Measurements from ENCODE around the gene ZDHHC12. TPM values are rescaled to one million over a fixed set of nuclear protein-coding genes. Genes with fewer than 3 reads are reported as not detected.
"Not testable (repeated sequence)": the region's sequence is repeated elsewhere in the genome, so short reads cannot be mapped to it uniquely, and the experiment has no call there.

The ZDHHC12 gene
- total RNA-seq, 2 donors from 2014 or later = 50.5 to 59.6 TPM

DNA sequence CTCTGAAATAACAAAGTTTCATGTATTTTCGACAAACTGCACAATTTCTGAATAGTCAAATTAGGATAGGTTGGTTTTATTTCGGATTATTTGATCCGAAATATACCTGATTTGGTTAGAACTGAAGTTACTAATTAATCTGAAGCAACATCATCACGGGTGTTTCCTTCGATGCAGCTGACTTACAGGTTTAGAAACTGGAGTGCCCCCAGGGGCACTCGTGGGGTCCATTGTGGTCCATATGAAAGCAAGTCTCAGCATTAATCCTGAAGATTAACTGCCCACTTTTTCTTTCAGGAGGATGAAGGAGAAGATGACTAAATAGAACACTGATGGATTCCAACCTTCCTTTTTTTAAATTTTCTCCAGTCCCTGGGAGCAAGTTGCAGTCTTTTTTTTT is 29.6 kb downstream of the ZDHHC12 start:
- Histone ChIP-seq H3K4me1 (ENCODE audit: control insufficient read depth, insufficient read depth, low read length) (no peaks in the 10 kb centered on the region), H3K4me3 (ENCODE audit: low read length) (no peak overlapping the region), H3K27ac (ENCODE audit: low read depth, low read length) (no peak overlapping the region), H3K27me3 (ENCODE audit: control insufficient read depth, insufficient read depth, low read length, poor library complexity, severe bottlenecking) (no peaks in the 10 kb centered on the region), H3K36me3 (ENCODE audit: control insufficient read depth, insufficient read depth, low read length) (peaks cover 73% of the 10 kb centered on the region), H3K9ac (ENCODE audit: extremely low read depth, low read length, poor library complexity, severe bottlenecking) (no peak overlapping the region), H3K9me3 (ENCODE audit: control insufficient read depth, low read length) (no peaks in the 10 kb centered on the region)
- DNase-seq = no peak
- no peak overlapping the region for H3K4me3 Mint-ChIP-seq
- 93 to 100% methylated on average over 6 of the region's 6 CpGs for WGBS, 2 experiments (ENCODE audit: insufficient coverage in 1 of 2, insufficient read length in 1 of 2)
- H3K4me1 Mint-ChIP-seq = peaks cover 14% of the 10 kb centered on the region
- H3K27me3 Mint-ChIP-seq (ENCODE audit: insufficient read depth) = no peaks in the 10 kb centered on the region
- H3K36me3 Mint-ChIP-seq (ENCODE audit: low read depth) = peaks cover 67% of the 10 kb centered on the region
- H3K9me3 Mint-ChIP-seq = no peaks in the 10 kb centered on the region
- TF ChIP-seq, protein P1, sequence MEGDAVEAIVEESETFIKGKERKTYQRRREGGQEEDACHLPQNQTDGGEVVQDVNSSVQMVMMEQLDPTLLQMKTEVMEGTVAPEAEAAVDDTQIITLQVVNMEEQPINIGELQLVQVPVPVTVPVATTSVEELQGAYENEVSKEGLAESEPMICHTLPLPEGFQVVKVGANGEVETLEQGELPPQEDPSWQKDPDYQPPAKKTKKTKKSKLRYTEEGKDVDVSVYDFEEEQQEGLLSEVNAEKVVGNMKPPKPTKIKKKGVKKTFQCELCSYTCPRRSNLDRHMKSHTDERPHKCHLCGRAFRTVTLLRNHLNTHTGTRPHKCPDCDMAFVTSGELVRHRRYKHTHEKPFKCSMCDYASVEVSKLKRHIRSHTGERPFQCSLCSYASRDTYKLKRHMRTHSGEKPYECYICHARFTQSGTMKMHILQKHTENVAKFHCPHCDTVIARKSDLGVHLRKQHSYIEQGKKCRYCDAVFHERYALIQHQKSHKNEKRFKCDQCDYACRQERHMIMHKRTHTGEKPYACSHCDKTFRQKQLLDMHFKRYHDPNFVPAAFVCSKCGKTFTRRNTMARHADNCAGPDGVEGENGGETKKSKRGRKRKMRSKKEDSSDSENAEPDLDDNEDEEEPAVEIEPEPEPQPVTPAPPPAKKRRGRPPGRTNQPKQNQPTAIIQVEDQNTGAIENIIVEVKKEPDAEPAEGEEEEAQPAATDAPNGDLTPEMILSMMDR (conservative IDR thresholded peaks at IDR 0.05) = no peak
- no peak overlapping the region for H3K27ac Mint-ChIP-seq

DNA sequence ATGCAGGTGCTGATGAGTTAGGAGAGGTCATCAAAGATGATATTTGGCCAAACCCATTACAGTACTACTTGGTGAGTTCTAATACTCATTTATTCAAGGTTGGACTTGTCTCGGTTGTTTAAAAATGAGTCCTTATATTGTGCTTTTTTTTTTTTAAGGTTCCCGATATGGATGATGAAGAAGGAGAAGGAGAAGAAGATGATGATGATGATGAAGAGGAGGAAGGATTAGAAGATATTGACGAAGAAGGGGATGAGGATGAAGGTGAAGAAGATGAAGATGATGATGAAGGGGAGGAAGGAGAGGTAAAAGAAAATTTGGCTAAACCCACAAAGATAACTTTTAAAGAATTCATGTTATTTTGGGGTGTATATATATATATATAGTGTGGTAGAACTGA is 30.2 kb downstream of the ZDHHC12 start:
- H3K27me3 ChIP-seq (ENCODE audit: control insufficient read depth, insufficient read depth, low read length, poor library complexity, severe bottlenecking); H3K9ac ChIP-seq (ENCODE audit: extremely low read depth, low read length, poor library complexity, severe bottlenecking); H3K9me3 ChIP-seq (ENCODE audit: control insufficient read depth, low read length); H3K4me3 ChIP-seq (ENCODE audit: low read length); H3K4me1 ChIP-seq (ENCODE audit: control insufficient read depth, insufficient read depth, low read length); H3K27ac ChIP-seq (ENCODE audit: low read depth, low read length); DNase-seq; H3K4me3 Mint-ChIP-seq; H3K9me3 Mint-ChIP-seq; H3K27me3 Mint-ChIP-seq (ENCODE audit: insufficient read depth): not testable (repeated sequence)
- peak overlapping the region; percentile 6 for H3K27ac Mint-ChIP-seq
- H3K36me3 Mint-ChIP-seq (ENCODE audit: low read depth) = peaks cover 67% of the 10 kb centered on the region
- peaks cover 14% of the 10 kb centered on the region for H3K4me1 Mint-ChIP-seq
- WGBS, 2 experiments (ENCODE audit: insufficient coverage in 1 of 2, insufficient read length in 1 of 2) = 92 to 98% methylated on average over 3 of the region's 3 CpGs
- peaks cover 73% of the 10 kb centered on the region for H3K36me3 ChIP-seq (ENCODE audit: control insufficient read depth, insufficient read depth, low read length)

DNA sequence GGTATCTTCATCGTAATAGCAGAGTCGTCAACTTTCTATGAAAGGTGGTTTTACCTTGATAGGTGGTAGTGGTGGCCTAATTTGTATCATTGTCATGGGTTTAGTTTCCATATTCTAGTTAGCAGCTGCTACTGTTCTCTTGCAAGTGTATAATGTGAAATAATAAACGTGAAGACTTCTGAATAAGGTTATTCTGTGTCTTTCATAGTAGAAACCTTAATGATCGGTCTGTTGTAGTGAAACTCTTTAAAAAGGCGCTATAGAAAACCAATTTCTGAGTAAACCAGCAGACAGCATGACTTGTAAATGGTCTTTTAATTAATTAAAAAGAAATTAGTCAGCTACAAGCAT is 33.3 kb downstream of the ZDHHC12 start:
- 8 to 28% methylated on average over 3 to 5 of the region's 5 CpGs for WGBS, 2 experiments (ENCODE audit: insufficient coverage in 1 of 2, insufficient read length in 1 of 2)
- Histone ChIP-seq H3K36me3 (ENCODE audit: control insufficient read depth, insufficient read depth, low read length) (peaks cover 50% of the 10 kb centered on the region), H3K9ac (ENCODE audit: extremely low read depth, low read length, poor library complexity, severe bottlenecking) (peak overlapping the region; percentile 86), H3K27me3 (ENCODE audit: control insufficient read depth, insufficient read depth, low read length, poor library complexity, severe bottlenecking) (no peaks in the 10 kb centered on the region), H3K4me3 (ENCODE audit: low read length) (peak overlapping the region; percentile 92), H3K27ac (ENCODE audit: low read depth, low read length) (no peak overlapping the region), H3K4me1 (ENCODE audit: control insufficient read depth, insufficient read depth, low read length) (peaks cover 7% of the 10 kb centered on the region), H3K9me3 (ENCODE audit: control insufficient read depth, low read length) (no peaks in the 10 kb centered on the region)
- Mint-ChIP-seq H3K27me3 (ENCODE audit: insufficient read depth) (no peaks in the 10 kb centered on the region), H3K27ac (peak overlapping the region; percentile 93), H3K4me3 (peak overlapping the region; percentile 87), H3K4me1 (peaks cover 35% of the 10 kb centered on the region), H3K36me3 (ENCODE audit: low read depth) (peaks cover 57% of the 10 kb centered on the region), H3K9me3 (no peaks in the 10 kb centered on the region)
- DNase-seq = no peak
- TF ChIP-seq, protein P1 (conservative IDR thresholded peaks at IDR 0.05) = no peak
